Testis (tissue), 3 donors: Measurements from ENCODE around the gene TMEM123. TPM values are rescaled to one million over a fixed set of nuclear protein-coding genes. Genes with fewer than 3 reads are reported as not detected.

Source experiments
- DNase-seq: peaks from one replicate; pipeline ENCODE4 v3.0.0-alpha.2; 2019
- H3K27ac ChIP-seq, 2 donors: fragments of 200-600 bp; sonication (generic); one replicate each; pipeline ENCODE4 v1.5.1; 2019
- H3K27me3 ChIP-seq: fragments of 200-600 bp; sonication (generic); one replicate; pipeline ENCODE4 v1.5.1; 2019
- H3K36me3 ChIP-seq: fragments of 200-600 bp; sonication (generic); one replicate; pipeline ENCODE4 v1.5.1; 2017; ENCODE audit warnings: low read depth; ENCODE audit errors: missing control alignments
- H3K4me1 ChIP-seq: fragments of 200-600 bp; sonication (generic); one replicate; pipeline ENCODE4 v1.5.1; 2019
- H3K4me3 ChIP-seq, 2 donors: fragments of 200-600 bp; sonication (generic); one replicate each; pipeline ENCODE4 v1.5.1; 2017 to 2019
- H3K9me3 ChIP-seq: fragments of 200-600 bp; sonication (generic); one replicate; pipeline ENCODE4 v1.5.1; 2017
- CTCF ChIP-seq, 3 experiments: fragments of 450-650 bp in 2 of 3; fragments of 200-600 bp in 1 of 3; sonication (generic) in 1 of 3; IDR thresholded peaks; one replicate each; pipeline ENCODE4 v1.5.1; 2016 to 2019; ENCODE audit warnings: antibody characterized with exemption in 3 of 3, mild to moderate bottlenecking in 2 of 3, moderate library complexity in 1 of 3
- POLR2A ChIP-seq: fragments of 450-650 bp; IDR thresholded peaks from one replicate; pipeline ENCODE4 v1.6.1; 2017; ENCODE audit warnings: antibody characterized with exemption, mild to moderate bottlenecking, moderate library complexity
- WGBS, 2 donors: methylation state at CpG; one replicate each; pipeline ENCODE4 v1.1.5; 2018; 5-methylcytosine and 5-hydroxymethylcytosine counted together
- intact Hi-C: fragments of 100-400 bp; cut with DNase I; formaldehyde crosslinking; loops from one replicate; pipeline ENCODE4 v1.15.1; 2023; ENCODE audit warnings: low total_unique reads
- polyA plus RNA-seq: library from polyadenylated mRNA; stranded (reverse); fragments of 350-450 nt; fragmentation: Illumina TruSeq; extraction: RNeasy Lipid Tissue Mini Kit (QIAGEN cat#74804); gene quantifications from one replicate; pipeline ENCODE4 v1.2.3, GENCODE V29; 2014; ENCODE audit warnings: low read depth, low replicate concordance; ENCODE audit not compliant: insufficient read depth
- total RNA-seq, 2 donors: library from RNA; depleted of rRNA; stranded (reverse); fragments of >200 nt; gene quantifications; one replicate each; pipeline ENCODE4 v1.2.3, GENCODE V29; 2016

Gene TMEM123
- total and polyA plus RNA-seq, 3 donors from 2014 or later, result 137 to 218 (median 177) TPM

DNA sequence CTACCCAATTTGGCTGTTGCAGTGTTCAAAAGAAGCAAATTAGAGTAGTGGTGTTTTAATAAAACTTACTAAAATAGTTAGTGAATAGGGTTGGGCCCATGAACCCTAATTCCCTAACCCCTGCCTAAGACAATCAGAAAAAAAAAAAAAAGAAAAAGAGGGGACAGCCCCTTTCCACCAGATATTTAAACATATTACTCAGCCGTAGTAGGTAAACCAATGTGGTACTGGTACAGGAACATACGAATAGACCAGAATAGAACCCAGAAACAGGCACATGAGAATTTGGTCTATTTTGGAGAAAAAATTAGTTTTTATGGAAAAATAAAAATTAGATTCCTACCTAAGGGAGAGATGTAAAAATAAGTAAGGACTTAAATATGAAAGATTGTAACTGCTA, 39.4 kb upstream of the TMEM123 start:
- WGBS, 2 donors, result 80 to 96% methylated on average over 2 of the region's 2 CpGs
- Histone ChIP-seq H3K4me1 (no peaks in the 10 kb centered on the region), H3K9me3 (no peaks in the 10 kb centered on the region), H3K27me3 (no peaks in the 10 kb centered on the region), H3K4me3 (no peak overlapping the region), H3K27ac (no peak overlapping the region), H3K36me3 (no peaks in the 10 kb centered on the region)
- TF ChIP-seq CTCF (IDR thresholded peaks at IDR 0.05), result no peak
- TF ChIP-seq POLR2A, result no peak
- no peak for DNase-seq
- intact Hi-C loops, result loop anchor here (10.0 kb wide), 3 partner anchors 137 to 207 kb away; no protein-coding TSS in a partner anchor

DNA sequence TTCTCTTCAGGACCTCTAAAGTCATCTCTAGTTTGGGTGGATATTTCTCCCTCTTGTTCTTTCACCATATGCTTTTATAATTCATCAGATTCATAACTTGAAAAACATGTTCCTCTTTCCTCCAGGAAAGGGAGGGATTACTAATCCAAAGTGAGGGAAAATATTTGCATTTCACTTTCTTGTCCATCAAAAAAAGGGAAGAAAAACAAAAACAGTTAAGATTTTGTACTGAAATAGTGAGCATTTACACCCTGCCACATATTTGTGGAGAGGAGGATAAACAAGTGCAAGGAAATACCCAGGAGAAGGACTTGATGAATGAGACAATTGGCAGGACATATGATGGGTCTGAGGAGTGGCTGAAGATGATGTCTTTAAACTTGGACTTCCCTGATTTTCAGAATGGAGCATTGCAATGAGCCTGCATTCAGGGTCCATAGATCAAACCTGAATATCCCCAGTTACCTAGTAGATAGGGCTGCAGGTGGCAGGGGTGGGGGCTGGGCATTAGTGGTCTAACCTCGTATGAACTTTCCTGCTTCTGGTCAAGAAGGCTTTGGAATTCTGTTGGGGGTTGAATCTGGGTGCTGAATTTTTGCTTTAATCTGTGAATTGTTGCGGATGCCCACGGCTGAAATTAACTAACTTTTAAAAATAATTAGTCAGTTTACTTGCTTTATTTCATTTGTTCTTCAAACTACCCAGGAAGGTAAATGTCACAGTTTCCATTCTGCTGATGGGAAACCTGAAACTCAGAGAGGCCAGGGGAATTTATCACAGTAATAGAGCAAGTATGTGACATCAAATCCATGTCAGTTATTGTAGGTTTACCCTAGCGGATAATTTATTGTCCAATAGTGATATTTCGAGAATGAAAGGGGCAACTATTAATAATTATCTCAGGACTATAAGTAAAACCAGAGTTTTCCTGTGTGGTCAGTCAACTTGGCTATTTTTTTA, 36.9 kb upstream of the TMEM123 start:
- intact Hi-C loops, result loop anchor here (10.0 kb wide), 3 partner anchors 135 to 205 kb away; no protein-coding TSS in a partner anchor
- WGBS, 2 donors, result 68 to 78% methylated on average over 5 of the region's 5 CpGs
- Histone ChIP-seq H3K36me3 (no peaks in the 10 kb centered on the region), H3K27me3 (no peaks in the 10 kb centered on the region), H3K27ac (no peak overlapping the region), H3K9me3 (no peaks in the 10 kb centered on the region), H3K4me3 (no peak overlapping the region), H3K4me1 (no peaks in the 10 kb centered on the region)
- TF ChIP-seq POLR2A (no peak), CTCF (IDR thresholded peaks at IDR 0.05) (no peak)
- no peak for DNase-seq

DNA sequence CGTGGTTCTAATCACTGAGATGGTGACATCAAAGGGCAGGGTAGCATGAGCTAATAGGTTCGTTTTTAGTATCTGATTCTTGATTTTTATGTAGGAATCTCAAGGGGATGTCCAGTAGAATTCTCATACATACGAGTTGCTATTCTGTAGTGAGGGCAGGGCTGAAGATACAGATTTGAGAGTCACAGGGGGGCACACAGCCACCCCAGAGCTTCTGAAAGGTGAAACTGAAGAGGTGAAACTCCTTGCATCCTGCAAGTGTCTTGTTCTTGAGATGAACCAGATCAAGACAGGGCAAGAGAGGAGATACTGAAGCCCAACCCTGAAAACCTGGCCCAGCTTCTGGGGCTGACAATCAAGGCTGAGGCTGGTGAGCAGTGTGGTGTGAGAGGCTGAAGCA, 35.6 kb upstream of the TMEM123 start:
- Histone ChIP-seq H3K4me1 (no peaks in the 10 kb centered on the region), H3K9me3 (no peaks in the 10 kb centered on the region), H3K4me3 (no peak overlapping the region), H3K36me3 (no peaks in the 10 kb centered on the region), H3K27ac (no peak overlapping the region), H3K27me3 (no peaks in the 10 kb centered on the region)
- intact Hi-C loops, result no loop called here
- WGBS, 2 donors, result 78 to 83% methylated on average over 3 of the region's 3 CpGs
- DNase-seq, result no peak
- TF ChIP-seq CTCF (IDR thresholded peaks at IDR 0.05) (no peak), POLR2A (no peak)

DNA sequence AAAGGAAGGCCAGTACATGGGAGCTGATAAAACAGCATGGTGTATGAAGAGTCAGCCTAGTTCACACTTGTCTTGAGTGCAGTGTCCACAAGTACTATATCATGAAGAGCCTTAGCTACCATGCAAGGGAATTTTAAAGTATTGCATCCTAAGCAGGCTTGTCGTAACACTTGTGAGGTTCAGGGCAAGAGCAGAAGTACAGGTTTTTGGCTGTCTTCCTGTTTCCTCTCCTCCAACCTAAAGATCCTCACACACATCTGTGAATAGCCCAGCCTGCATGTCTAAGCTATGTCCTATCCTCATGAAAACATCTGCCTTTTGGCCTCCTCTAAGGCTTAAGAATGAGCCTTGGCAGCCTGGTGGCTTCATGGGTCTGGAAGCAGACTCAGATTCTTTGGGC, 34.6 kb upstream of the TMEM123 start:
- Histone ChIP-seq H3K27ac (no peak overlapping the region), H3K4me1 (no peaks in the 10 kb centered on the region), H3K4me3 (no peak overlapping the region), H3K9me3 (no peaks in the 10 kb centered on the region), H3K27me3 (no peaks in the 10 kb centered on the region), H3K36me3 (no peaks in the 10 kb centered on the region)
- intact Hi-C loops, result no loop called here
- no peak for DNase-seq
- WGBS, 2 donors, result 0 to 100% methylated on average over 1 of the region's 1 CpG
- TF ChIP-seq CTCF (IDR thresholded peaks at IDR 0.05), result no peak
- no peak for TF ChIP-seq POLR2A
